HL-60 (cell line): ENCODE results near the gene MSGN1.

ENCODE experiments used
- GABPA ChIP-seq: IDR thresholded peaks from 2 replicates; pipeline ENCODE4 v1.6.1; 2012; ENCODE audit warnings: low read depth
- POLR2AphosphoS5 ChIP-seq: IDR thresholded peaks from 2 replicates; pipeline ENCODE4 v1.6.1; 2012; ENCODE audit warnings: low read depth
- SPI1 ChIP-seq: IDR thresholded peaks from 2 replicates; pipeline ENCODE4 v1.6.1; 2012; ENCODE audit warnings: low read depth, mild to moderate bottlenecking, borderline replicate concordance

DNA sequence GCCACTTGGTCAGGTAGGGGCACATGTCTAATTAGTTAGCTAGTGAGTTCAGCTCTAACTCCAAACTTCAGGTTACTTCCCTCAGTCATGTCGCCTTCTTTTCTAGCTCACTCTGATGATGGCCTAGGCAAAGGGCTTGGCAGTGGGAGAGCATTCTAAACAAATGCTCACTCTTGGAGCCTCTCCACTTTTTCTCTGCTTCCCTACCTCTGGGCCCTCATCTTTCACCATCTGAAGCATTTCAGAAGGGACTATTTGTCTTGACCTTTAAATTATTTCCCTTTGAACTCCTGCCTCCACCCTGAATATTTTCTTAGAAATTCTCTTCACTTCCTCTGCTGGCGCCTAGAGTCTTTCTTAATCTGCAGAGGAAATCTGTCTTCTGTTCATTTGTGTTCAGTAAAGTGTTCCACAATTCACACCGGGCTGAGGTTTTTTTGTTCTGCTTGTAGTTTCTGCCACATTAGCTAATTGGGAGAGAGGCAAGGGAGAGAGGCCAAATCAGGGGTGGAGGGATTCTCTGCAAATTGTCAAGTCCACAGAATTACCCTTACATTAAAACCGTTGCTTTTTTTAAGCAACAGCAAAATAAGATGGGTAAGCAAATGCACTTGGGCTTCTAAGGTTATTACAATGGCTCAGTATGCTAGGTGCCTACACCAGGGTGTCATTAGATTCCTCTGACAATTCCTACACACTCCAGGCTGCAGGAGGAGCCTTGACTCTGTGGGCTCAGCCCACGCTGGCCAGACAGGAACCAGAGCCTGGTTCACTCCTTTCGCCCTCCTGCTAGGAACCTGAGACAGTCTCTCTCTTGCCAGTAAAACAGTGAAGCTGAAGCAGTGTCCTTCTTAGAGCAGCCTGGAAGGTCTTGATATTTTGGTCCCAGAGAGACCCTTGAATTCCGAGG lies 5.5 kb downstream of the MSGN1 start:
- TF ChIP-seq GABPA: no peak
- TF ChIP-seq POLR2AphosphoS5: no peak
- no peak for TF ChIP-seq SPI1
